ENCODE measurements around the gene ZMAT5.

ZMAT5 gene

GRCh38 chr22:29793396-29793795 lies 26.6 kb upstream of the ZMAT5 start:
- TF ChIP-seq, protein P1, sequence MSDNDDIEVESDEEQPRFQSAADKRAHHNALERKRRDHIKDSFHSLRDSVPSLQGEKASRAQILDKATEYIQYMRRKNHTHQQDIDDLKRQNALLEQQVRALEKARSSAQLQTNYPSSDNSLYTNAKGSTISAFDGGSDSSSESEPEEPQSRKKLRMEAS (IDR thresholded peaks at IDR 0.05) = no peak
- no peak for TF ChIP-seq USF1 (IDR thresholded peaks at IDR 0.05)
- TF ChIP-seq TAF1 (IDR thresholded peaks at IDR 0.05; ENCODE audit: low read depth) = no peak
- TF ChIP-seq CREB1 (IDR thresholded peaks at IDR 0.05; ENCODE audit: low read depth) = no peak
- no peak for TF ChIP-seq CEBPB (IDR thresholded peaks at IDR 0.05)
- TF ChIP-seq TEAD4 (IDR thresholded peaks at IDR 0.05) = no peak
- TF ChIP-seq EGR1 (IDR thresholded peaks at IDR 0.05) = no peak
- TF ChIP-seq EP300 (IDR thresholded peaks at IDR 0.05; ENCODE audit: borderline replicate concordance) = no peak
- TF ChIP-seq, protein P2, sequence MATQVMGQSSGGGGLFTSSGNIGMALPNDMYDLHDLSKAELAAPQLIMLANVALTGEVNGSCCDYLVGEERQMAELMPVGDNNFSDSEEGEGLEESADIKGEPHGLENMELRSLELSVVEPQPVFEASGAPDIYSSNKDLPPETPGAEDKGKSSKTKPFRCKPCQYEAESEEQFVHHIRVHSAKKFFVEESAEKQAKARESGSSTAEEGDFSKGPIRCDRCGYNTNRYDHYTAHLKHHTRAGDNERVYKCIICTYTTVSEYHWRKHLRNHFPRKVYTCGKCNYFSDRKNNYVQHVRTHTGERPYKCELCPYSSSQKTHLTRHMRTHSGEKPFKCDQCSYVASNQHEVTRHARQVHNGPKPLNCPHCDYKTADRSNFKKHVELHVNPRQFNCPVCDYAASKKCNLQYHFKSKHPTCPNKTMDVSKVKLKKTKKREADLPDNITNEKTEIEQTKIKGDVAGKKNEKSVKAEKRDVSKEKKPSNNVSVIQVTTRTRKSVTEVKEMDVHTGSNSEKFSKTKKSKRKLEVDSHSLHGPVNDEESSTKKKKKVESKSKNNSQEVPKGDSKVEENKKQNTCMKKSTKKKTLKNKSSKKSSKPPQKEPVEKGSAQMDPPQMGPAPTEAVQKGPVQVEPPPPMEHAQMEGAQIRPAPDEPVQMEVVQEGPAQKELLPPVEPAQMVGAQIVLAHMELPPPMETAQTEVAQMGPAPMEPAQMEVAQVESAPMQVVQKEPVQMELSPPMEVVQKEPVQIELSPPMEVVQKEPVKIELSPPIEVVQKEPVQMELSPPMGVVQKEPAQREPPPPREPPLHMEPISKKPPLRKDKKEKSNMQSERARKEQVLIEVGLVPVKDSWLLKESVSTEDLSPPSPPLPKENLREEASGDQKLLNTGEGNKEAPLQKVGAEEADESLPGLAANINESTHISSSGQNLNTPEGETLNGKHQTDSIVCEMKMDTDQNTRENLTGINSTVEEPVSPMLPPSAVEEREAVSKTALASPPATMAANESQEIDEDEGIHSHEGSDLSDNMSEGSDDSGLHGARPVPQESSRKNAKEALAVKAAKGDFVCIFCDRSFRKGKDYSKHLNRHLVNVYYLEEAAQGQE (IDR thresholded peaks at IDR 0.05; ENCODE audit: low read depth) = no peak
- no peak for TF ChIP-seq FOXM1 (IDR thresholded peaks at IDR 0.05; ENCODE audit: borderline replicate concordance, low read depth)

DNA sequence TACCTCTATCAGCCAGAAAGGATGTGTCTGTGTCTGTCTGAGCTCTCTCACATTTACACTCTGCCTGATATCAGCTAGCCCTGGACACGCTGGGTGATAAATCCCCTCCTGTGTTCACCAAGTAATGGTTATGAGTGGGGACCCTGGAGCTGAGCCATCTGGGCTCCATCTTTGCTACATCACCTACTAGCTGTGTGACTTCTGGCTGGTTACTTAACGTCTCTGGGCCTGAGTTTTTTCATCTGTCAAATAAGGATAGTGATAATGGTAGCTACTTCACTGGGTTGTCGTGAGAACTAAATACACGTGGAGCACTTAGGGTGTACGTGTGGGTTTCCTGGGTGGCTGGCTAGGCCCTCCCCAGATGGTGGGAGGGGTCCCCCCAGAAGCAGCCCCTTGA lies 23.3 kb upstream of the ZMAT5 start:
- TF ChIP-seq CEBPB (IDR thresholded peaks at IDR 0.05) (no peak), RAD21 (IDR thresholded peaks at IDR 0.05; ENCODE audit: low read depth) (no peak), ZBTB7A (IDR thresholded peaks at IDR 0.05; ENCODE audit: low read depth) (no peak), FOXM1 (IDR thresholded peaks at IDR 0.05; ENCODE audit: borderline replicate concordance, low read depth) (no peak), TEAD4 (IDR thresholded peaks at IDR 0.05) (no peak), EP300 (IDR thresholded peaks at IDR 0.05; ENCODE audit: borderline replicate concordance) (no peak), NFIC (IDR thresholded peaks at IDR 0.05) (no peak), YY1 (IDR thresholded peaks at IDR 0.05; ENCODE audit: low read depth) (no peak), TCF12 (IDR thresholded peaks at IDR 0.05; ENCODE audit: low read depth) (no peak), EGR1 (IDR thresholded peaks at IDR 0.05) (no peak), USF1 (IDR thresholded peaks at IDR 0.05) (no peak), TAF1 (IDR thresholded peaks at IDR 0.05; ENCODE audit: low read depth) (no peak), CREB1 (IDR thresholded peaks at IDR 0.05; ENCODE audit: low read depth) (no peak)
- TF ChIP-seq, protein P1 (IDR thresholded peaks at IDR 0.05) = no peak
- TF ChIP-seq, protein P2 (IDR thresholded peaks at IDR 0.05; ENCODE audit: low read depth) = no peak

DNA sequence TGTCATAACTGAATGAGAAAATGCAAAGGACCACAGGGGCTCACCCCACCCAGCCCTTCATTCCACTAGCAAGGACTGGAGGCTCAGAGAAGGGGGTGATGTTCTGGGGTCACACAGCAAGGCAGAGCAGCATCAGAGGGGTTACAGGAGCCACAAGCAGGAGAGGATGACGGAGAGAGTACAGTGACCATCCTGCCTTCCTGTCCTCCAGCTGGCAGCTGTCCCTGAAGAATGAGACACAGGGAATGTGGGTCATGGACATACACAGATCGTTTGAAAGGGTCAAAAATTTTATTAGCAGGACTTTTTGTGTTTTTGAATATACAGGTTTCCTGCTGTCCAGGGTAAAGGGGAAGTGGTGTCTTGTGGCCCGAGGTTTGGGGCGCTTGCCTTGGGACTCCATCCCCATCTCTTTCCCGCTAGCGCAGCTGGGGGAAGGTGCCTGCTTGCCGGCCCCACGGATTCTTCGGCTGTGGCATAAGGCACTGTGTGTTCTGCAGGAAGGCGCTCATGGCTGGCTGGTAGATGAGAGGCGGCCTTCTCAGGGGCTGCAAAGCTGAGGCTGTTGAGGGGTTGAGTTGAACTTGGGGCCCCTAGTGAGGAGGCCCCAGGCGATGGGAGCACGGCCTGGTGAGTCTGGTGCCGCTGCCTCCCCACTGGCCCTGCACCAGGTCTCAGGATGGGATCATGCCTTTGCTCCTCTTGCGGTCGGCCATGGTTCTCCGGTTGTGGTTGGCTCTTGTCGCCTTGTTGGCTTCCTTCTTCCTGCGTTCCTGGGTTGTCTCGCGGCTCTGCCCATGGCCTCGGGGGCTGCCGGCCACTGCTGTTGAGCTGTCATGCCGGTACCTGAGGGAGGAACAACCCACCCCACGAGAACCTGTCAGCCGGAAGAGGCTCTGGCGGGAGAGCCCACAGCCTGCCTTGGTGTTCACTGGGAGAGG lies 21.8 kb upstream of the ZMAT5 start:
- TF ChIP-seq ZBTB7A (IDR thresholded peaks at IDR 0.05; ENCODE audit: low read depth) (no peak), USF1 (IDR thresholded peaks at IDR 0.05) (no peak)

DNA sequence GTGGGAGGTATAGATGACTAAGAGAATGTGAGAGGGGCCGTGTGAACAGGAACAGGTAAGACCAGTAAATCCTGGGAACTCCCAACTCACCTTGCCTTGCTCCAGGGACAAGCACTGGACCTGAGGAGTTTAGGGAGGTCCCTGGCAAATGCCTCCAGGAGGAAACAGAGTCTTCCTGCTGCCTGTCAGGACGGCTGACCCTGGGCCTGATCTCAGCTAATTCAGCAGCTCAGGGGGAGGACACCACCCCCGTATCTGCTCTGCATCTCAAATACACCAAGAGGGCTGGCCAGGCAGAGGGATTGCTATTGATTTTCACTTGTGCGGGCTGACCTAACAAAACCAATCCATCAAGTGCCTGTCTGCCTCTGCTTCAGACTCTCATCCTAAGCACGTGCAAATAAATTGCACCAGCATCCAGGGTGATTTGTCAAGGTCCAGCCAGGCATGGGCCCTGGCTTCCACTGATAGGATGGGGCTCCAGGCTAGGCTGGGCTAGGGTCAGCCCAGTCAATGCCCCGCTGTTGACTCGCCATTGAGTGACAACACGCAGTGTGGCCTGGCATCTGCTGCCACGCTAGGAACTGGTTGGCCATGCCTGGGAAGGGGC lies 20.7 kb upstream of the ZMAT5 start:
- TF ChIP-seq CEBPB (IDR thresholded peaks at IDR 0.05) (no peak), RAD21 (IDR thresholded peaks at IDR 0.05; ENCODE audit: low read depth) (no peak)

DNA sequence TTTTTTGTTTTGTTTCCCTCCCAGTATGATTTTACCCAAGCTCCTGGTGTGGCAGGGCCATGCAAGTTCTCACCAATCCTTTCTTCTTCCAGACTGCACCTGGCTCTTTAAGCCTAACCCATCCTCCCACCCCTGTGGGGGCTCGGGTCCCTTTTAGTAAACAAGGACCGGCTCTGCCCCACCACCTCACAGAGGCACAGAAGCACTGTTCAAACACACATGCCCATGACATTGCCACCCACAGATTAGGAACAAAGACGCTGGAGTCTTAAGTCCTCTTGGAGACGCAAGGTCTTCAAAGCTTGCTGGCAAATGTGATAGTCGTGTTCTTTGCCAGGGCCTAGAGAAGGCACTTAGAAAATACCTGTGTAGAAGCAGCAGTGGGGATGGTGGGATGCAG lies 19.2 kb upstream of the ZMAT5 start:
- TF ChIP-seq TCF12 (IDR thresholded peaks at IDR 0.05; ENCODE audit: low read depth) = no peak
- no peak for TF ChIP-seq YY1 (IDR thresholded peaks at IDR 0.05; ENCODE audit: low read depth)
- TF ChIP-seq FOXM1 (IDR thresholded peaks at IDR 0.05; ENCODE audit: borderline replicate concordance, low read depth) = no peak
- TF ChIP-seq, protein P2 (IDR thresholded peaks at IDR 0.05; ENCODE audit: low read depth) = no peak
- no peak for TF ChIP-seq RAD21 (IDR thresholded peaks at IDR 0.05; ENCODE audit: low read depth)
- TF ChIP-seq ZBTB7A (IDR thresholded peaks at IDR 0.05; ENCODE audit: low read depth) = no peak
- no peak for TF ChIP-seq NFIC (IDR thresholded peaks at IDR 0.05)
- TF ChIP-seq TAF1 (IDR thresholded peaks at IDR 0.05; ENCODE audit: low read depth) = no peak
- no peak for TF ChIP-seq EP300 (IDR thresholded peaks at IDR 0.05; ENCODE audit: borderline replicate concordance)
- TF ChIP-seq TEAD4 (IDR thresholded peaks at IDR 0.05) = no peak
- no peak for TF ChIP-seq EGR1 (IDR thresholded peaks at IDR 0.05)
- TF ChIP-seq CREB1 (IDR thresholded peaks at IDR 0.05; ENCODE audit: low read depth) = no peak
- TF ChIP-seq USF1 (IDR thresholded peaks at IDR 0.05) = no peak
- TF ChIP-seq CEBPB (IDR thresholded peaks at IDR 0.05) = no peak
